ENCODE measurements around the gene ZFP36. TPM values are rescaled to one million over a fixed set of nuclear protein-coding genes. Genes with fewer than 3 reads are reported as not detected.

The ZFP36 gene
- total and polyA plus RNA-seq, 3 donors from 2014 or later, result 46.4 to 90.9 (median 77.7) TPM

GRCh38 chr19:39444598-39445195, 38.0 kb downstream of the ZFP36 start:
- H3K4me3 ChIP-seq, result peak overlapping the region; percentile 81 to 94
- H3K4me1 ChIP-seq, result peaks cover 24% of the 10 kb centered on the region
- no peaks in the 10 kb centered on the region for H3K27me3 ChIP-seq
- 2% methylated on average over 17 of the region's 17 CpGs for WGBS, 2 donors
- TF ChIP-seq POLR2A (IDR thresholded peaks at IDR 0.05) (no peak), CTCF (IDR thresholded peaks at IDR 0.05) (no peak)
- intact Hi-C loops (cut with DNase I; ENCODE audit: low total_unique reads), result no loop called here
- peak; percentile 38 for DNase-seq
- H3K9me3 ChIP-seq, result no peaks in the 10 kb centered on the region
- peak overlapping the region; percentile 97 for H3K27ac ChIP-seq
- H3K36me3 ChIP-seq (ENCODE audit: low read depth, missing control alignments), result no peaks in the 10 kb centered on the region

- peaks cover 27% of the 10 kb centered on the region for H3K4me1 ChIP-seq
- WGBS, 2 donors, result 0% methylated on average over 45 to 68 of the region's 68 CpGs
These were observed 38.8 kb downstream of the ZFP36 start, which contains the start of gene SUPT5H for GRCh38 chr19:39445196-39446111. SUPT5H (plus strand) TSS chr19:39445582; CDS start chr19:39445891, 309 bp downstream.

GRCh38 chr19:39446365-39447084, 39.9 kb downstream of the ZFP36 start:
- Histone ChIP-seq H3K4me3 (peak overlapping the region; percentile 81 to 94), H3K27me3 (no peaks in the 10 kb centered on the region), H3K27ac (peak overlapping the region in 1 of 2 donors; percentile 97), H3K36me3 (ENCODE audit: low read depth, missing control alignments) (no peaks in the 10 kb centered on the region), H3K9me3 (no peaks in the 10 kb centered on the region), H3K4me1 (peaks cover 26% of the 10 kb centered on the region)
- 77 to 79% methylated on average over 16 of the region's 16 CpGs for WGBS, 2 donors
- intact Hi-C loops (cut with DNase I; ENCODE audit: low total_unique reads), result no loop called here
- no peak for DNase-seq
- TF ChIP-seq POLR2A (IDR thresholded peaks at IDR 0.05) (no peak), CTCF (IDR thresholded peaks at IDR 0.05) (no peak)

More at GRCh38 chr19:39445196-39446111, 38.8 kb downstream of the ZFP36 start, which contains the start of gene SUPT5H:
- Histone ChIP-seq H3K27ac (peak within 1 kb of the TSS; percentile 97), H3K27me3 (no peaks in the 10 kb centered on the region), H3K4me3 (peak within 1 kb of the TSS; percentile 81 to 94), H3K36me3 (ENCODE audit: low read depth, missing control alignments) (no peaks in the 10 kb centered on the region), H3K9me3 (no peaks in the 10 kb centered on the region)
- TF ChIP-seq POLR2A (IDR thresholded peaks at IDR 0.05) (peak; percentile 84), CTCF (IDR thresholded peaks at IDR 0.05) (no peak)
- DNase-seq, result peak; percentile 98
- intact Hi-C loops (cut with DNase I; ENCODE audit: low total_unique reads), result no loop called here

GRCh38 chr19:39448271-39448670, 41.6 kb downstream of the ZFP36 start:
- H3K9me3 ChIP-seq, result no peaks in the 10 kb centered on the region
- no peak overlapping the region for H3K4me3 ChIP-seq
- H3K4me1 ChIP-seq, result peaks cover 33% of the 10 kb centered on the region
- no peak for DNase-seq
- no peaks in the 10 kb centered on the region for H3K36me3 ChIP-seq (ENCODE audit: low read depth, missing control alignments)
- intact Hi-C loops (cut with DNase I; ENCODE audit: low total_unique reads), result no loop called here
- WGBS, 2 donors, result 70 to 77% methylated on average over 3 of the region's 3 CpGs
- TF ChIP-seq CTCF (IDR thresholded peaks at IDR 0.05) (no peak), POLR2A (IDR thresholded peaks at IDR 0.05) (no peak)
- no peaks in the 10 kb centered on the region for H3K27me3 ChIP-seq
- H3K27ac ChIP-seq, result no peak overlapping the region
